ENCODE results near the gene CCDC192. TPM values are rescaled to one million over a fixed set of nuclear protein-coding genes. Genes with fewer than 3 reads are reported as not detected.
"Not testable (repeated sequence)": the region's sequence is repeated elsewhere in the genome, so short reads cannot be mapped to it uniquely, and the experiment has no call there.

The CCDC192 gene
- total RNA-seq, 1 donor from 2014 or later = not detected

DNA sequence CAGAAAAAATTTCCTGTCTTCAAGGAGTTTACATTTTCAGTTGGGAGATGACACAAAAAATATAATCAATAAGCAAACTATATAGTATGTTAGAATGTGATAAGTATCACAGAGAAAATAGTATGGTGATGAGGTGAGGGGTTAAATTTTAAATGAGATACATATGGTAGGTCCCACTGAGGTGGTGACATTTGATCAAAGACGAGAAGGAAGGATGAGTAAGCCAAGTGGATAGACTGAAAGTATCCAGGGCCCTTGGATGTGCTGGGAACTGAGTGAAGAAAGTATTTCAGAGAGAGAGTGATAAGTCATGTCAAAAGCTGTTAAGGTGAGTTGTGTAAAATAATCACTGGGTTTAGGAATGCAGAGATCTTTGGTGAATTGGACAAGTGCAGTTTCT lies 3.5 kb downstream of the CCDC192 start:
- Mint-ChIP-seq H3K36me3 (no peaks in the 10 kb centered on the region), H3K27ac (peak overlapping the region; percentile 6), H3K4me1 (peaks cover 37% of the 10 kb centered on the region), H3K27me3 (ENCODE audit: insufficient read depth, low read depth) (peaks cover 2% of the 10 kb centered on the region), H3K9me3 (no peaks in the 10 kb centered on the region), H3K4me3 (no peak overlapping the region)
- H3K36me3 ChIP-seq = no peaks in the 10 kb centered on the region
- H3K27me3 ChIP-seq = no peaks in the 10 kb centered on the region
- H3K27ac ChIP-seq = no peak overlapping the region
- no peaks in the 10 kb centered on the region for H4K20me1 ChIP-seq (ENCODE audit: low read depth)
- no peak overlapping the region for H2AFZ ChIP-seq (replicated peaks)
- TF ChIP-seq EZH2phosphoT487 (IDR thresholded peaks at IDR 0.05) (no peak), EZH2 (IDR thresholded peaks at IDR 0.05) (no peak)
- TF ChIP-seq, protein P1, sequence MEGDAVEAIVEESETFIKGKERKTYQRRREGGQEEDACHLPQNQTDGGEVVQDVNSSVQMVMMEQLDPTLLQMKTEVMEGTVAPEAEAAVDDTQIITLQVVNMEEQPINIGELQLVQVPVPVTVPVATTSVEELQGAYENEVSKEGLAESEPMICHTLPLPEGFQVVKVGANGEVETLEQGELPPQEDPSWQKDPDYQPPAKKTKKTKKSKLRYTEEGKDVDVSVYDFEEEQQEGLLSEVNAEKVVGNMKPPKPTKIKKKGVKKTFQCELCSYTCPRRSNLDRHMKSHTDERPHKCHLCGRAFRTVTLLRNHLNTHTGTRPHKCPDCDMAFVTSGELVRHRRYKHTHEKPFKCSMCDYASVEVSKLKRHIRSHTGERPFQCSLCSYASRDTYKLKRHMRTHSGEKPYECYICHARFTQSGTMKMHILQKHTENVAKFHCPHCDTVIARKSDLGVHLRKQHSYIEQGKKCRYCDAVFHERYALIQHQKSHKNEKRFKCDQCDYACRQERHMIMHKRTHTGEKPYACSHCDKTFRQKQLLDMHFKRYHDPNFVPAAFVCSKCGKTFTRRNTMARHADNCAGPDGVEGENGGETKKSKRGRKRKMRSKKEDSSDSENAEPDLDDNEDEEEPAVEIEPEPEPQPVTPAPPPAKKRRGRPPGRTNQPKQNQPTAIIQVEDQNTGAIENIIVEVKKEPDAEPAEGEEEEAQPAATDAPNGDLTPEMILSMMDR (IDR thresholded peaks at IDR 0.05) = no peak
- no peak overlapping the region for H3K9ac ChIP-seq
- no peak overlapping the region for H3K4me3 ChIP-seq
- no peaks in the 10 kb centered on the region for H3F3A ChIP-seq (ENCODE audit: low read depth)
- no peaks in the 10 kb centered on the region for H3K79me2 ChIP-seq (ENCODE audit: low read depth)
- H3K9me3 ChIP-seq (ENCODE audit: low read depth) = no peaks in the 10 kb centered on the region
- DNase-seq (ENCODE audit: low spot score) = no peak
- H3K4me1 ChIP-seq = peaks cover 14% of the 10 kb centered on the region
- H3K4me2 ChIP-seq = no peak overlapping the region

DNA sequence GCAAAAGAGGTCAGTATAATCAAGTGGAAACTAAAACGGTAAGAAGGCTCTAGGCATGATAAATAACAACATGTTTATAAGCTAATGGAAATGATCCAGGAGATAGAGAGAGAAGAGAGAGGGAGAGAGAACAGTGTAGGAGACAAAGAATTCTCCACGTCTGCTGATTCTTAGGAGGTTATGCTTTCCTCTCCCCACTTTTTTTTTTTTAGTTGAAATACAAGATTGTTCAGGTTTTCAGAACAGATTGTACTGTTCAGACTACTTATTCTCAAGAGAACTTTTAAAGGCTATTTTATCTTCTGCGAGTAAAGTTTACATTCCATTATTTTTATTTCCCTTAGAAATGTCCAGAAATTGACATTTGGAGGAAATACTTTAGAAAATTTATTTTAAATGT lies 4.0 kb downstream of the CCDC192 start:
- H3K4me3 ChIP-seq = no peak overlapping the region
- no peaks in the 10 kb centered on the region for H3K36me3 ChIP-seq
- peaks cover 2% of the 10 kb centered on the region for H3K27me3 Mint-ChIP-seq (ENCODE audit: insufficient read depth, low read depth)
- H3K9me3 ChIP-seq (ENCODE audit: low read depth) = no peaks in the 10 kb centered on the region
- no peak for DNase-seq (ENCODE audit: low spot score)
- H3K4me1 Mint-ChIP-seq = peaks cover 37% of the 10 kb centered on the region
- H3K27me3 ChIP-seq = no peaks in the 10 kb centered on the region
- no peaks in the 10 kb centered on the region for H4K20me1 ChIP-seq (ENCODE audit: low read depth)
- no peaks in the 10 kb centered on the region for H3K9me3 Mint-ChIP-seq
- no peak overlapping the region for H3K27ac ChIP-seq
- H3F3A ChIP-seq (ENCODE audit: low read depth) = no peaks in the 10 kb centered on the region
- peak overlapping the region; percentile 6 for H3K27ac Mint-ChIP-seq
- no peak overlapping the region for H3K9ac ChIP-seq
- no peaks in the 10 kb centered on the region for H3K79me2 ChIP-seq (ENCODE audit: low read depth)
- TF ChIP-seq EZH2phosphoT487 (IDR thresholded peaks at IDR 0.05) (no peak), EZH2 (IDR thresholded peaks at IDR 0.05) (no peak)
- TF ChIP-seq, protein P1 (IDR thresholded peaks at IDR 0.05) = no peak
- H3K4me2 ChIP-seq = no peak overlapping the region
- H2AFZ ChIP-seq (replicated peaks) = no peak overlapping the region
- H3K4me1 ChIP-seq = peaks cover 14% of the 10 kb centered on the region
- no peaks in the 10 kb centered on the region for H3K36me3 Mint-ChIP-seq
- no peak overlapping the region for H3K4me3 Mint-ChIP-seq

DNA sequence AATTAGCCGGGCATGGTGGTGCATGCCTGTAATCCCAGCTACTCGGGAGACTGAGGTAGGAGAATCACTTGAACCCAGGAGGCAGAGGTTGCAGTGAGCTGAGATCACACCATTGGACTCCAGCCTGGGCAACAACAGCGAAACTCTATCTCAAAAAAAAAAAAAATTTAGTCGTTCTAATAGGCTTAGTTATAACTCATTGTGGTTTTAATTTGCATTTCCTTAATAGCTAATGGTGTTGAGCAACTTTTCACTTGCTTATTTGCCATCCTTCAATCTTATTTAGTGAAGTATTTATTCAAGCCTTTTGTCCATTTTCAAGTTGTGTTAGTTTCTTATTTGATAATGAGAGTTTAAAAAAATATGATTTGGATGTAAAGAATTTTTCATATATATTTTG lies 9.9 kb downstream of the CCDC192 start:
- H3K4me3 ChIP-seq; H3K4me1 ChIP-seq; H3K27ac ChIP-seq; H3K36me3 Mint-ChIP-seq; H3K4me1 Mint-ChIP-seq; H3K36me3 ChIP-seq; H3K4me2 ChIP-seq; H3K9me3 Mint-ChIP-seq; DNase-seq (ENCODE audit: low spot score); H3K79me2 ChIP-seq (ENCODE audit: low read depth); H3K27me3 ChIP-seq; H4K20me1 ChIP-seq (ENCODE audit: low read depth); H3K9me3 ChIP-seq (ENCODE audit: low read depth); H3F3A ChIP-seq (ENCODE audit: low read depth); H3K4me3 Mint-ChIP-seq; H2AFZ ChIP-seq (replicated peaks); H3K27ac Mint-ChIP-seq; H3K27me3 Mint-ChIP-seq (ENCODE audit: insufficient read depth, low read depth); H3K9ac ChIP-seq: not testable (repeated sequence)

GRCh38 chr5:127718181-127718580 lies 15.0 kb downstream of the CCDC192 start:
- Histone ChIP-seq H3K4me1 (no peaks in the 10 kb centered on the region), H3K36me3 (no peaks in the 10 kb centered on the region), H3K79me2 (ENCODE audit: low read depth) (no peaks in the 10 kb centered on the region), H3F3A (ENCODE audit: low read depth) (no peaks in the 10 kb centered on the region), H3K27ac (no peak overlapping the region), H3K4me2 (no peak overlapping the region), H3K4me3 (no peak overlapping the region), H3K9ac (no peak overlapping the region), H2AFZ (replicated peaks) (peak overlapping the region; percentile 28), H4K20me1 (ENCODE audit: low read depth) (no peaks in the 10 kb centered on the region), H3K9me3 (ENCODE audit: low read depth) (peaks cover 5% of the 10 kb centered on the region), H3K27me3 (no peaks in the 10 kb centered on the region)
- Mint-ChIP-seq H3K9me3 (peaks cover 15% of the 10 kb centered on the region), H3K27ac (no peak overlapping the region), H3K36me3 (no peaks in the 10 kb centered on the region), H3K27me3 (ENCODE audit: insufficient read depth, low read depth) (peaks cover 2% of the 10 kb centered on the region), H3K4me1 (no peaks in the 10 kb centered on the region), H3K4me3 (no peak overlapping the region)
- no peak for DNase-seq (ENCODE audit: low spot score)
- TF ChIP-seq, protein P1 (IDR thresholded peaks at IDR 0.05) = no peak
- TF ChIP-seq EZH2 (IDR thresholded peaks at IDR 0.05) (no peak), EZH2phosphoT487 (IDR thresholded peaks at IDR 0.05) (no peak)
